GM12878 (cell line): Measurements from ENCODE around the gene TMUB1. TPM values are rescaled to one million over a fixed set of nuclear protein-coding genes. Genes with fewer than 3 reads are reported as not detected.

Experiments used
- ATF3 ChIP-seq: IDR thresholded peaks from 2 replicates; pipeline ENCODE4 v1.6.1; 2011; ENCODE audit warnings: low read depth, mild to moderate bottlenecking, low read length, moderate library complexity, borderline replicate concordance; ENCODE audit errors: extremely low read depth
- BMI1 ChIP-seq: fragments of 450-650 bp; IDR thresholded peaks from 2 replicates; pipeline ENCODE4 v1.6.1; 2016; ENCODE audit warnings: mild to moderate bottlenecking, moderate library complexity, borderline replicate concordance
- EZH2 ChIP-seq: IDR thresholded peaks from 2 replicates; pipeline ENCODE4 v1.6.1; 2012; ENCODE audit warnings: low read depth, mild to moderate bottlenecking, control low read depth, inconsistent platforms, low read length, borderline replicate concordance; ENCODE audit not compliant: control insufficient read depth
- IRF5 ChIP-seq: fragments of 450-650 bp; IDR thresholded peaks from 2 replicates; pipeline ENCODE4 v1.6.1; 2017; ENCODE audit warnings: borderline replicate concordance
- LARP7 ChIP-seq: fragments of 450-650 bp; IDR thresholded peaks from 2 replicates; pipeline ENCODE4 v1.6.1; 2017; ENCODE audit warnings: mild to moderate bottlenecking
- MAX ChIP-seq: IDR thresholded peaks from 2 replicates; pipeline ENCODE4 v1.6.1; 2012; ENCODE audit warnings: low read depth, low read length, improper control_type of control experiment
- MEF2A ChIP-seq: IDR thresholded peaks from 2 replicates; pipeline ENCODE4 v1.6.1; 2011; ENCODE audit warnings: low read depth, mild to moderate bottlenecking, low read length, moderate library complexity; ENCODE audit not compliant: insufficient read depth
- NFYB ChIP-seq: IDR thresholded peaks from 2 replicates; pipeline ENCODE4 v1.6.1; 2011; ENCODE audit warnings: low read depth, mild to moderate bottlenecking, low read length, improper control_type of control experiment, moderate library complexity; ENCODE audit not compliant: insufficient read depth
- PAX5 ChIP-seq: IDR thresholded peaks from 2 replicates; pipeline ENCODE4 v1.6.1; 2011; ENCODE audit warnings: low read depth, low read length, borderline replicate concordance
- POU2F2 ChIP-seq: IDR thresholded peaks from 3 replicates; pipeline ENCODE4 v1.6.1; 2011; ENCODE audit warnings: low read depth, mild to moderate bottlenecking, low read length, borderline replicate concordance
- RBBP5 ChIP-seq: fragments of 200-600 bp; sonication (generic); conservative IDR thresholded peaks from 2 replicates; pipeline ENCODE4 v1.6.1; 2016
- STAT3 ChIP-seq: IDR thresholded peaks from 2 replicates; pipeline ENCODE4 v1.6.1; 2011; ENCODE audit warnings: low read depth, low read length, improper control_type of control experiment
- ZBED1 ChIP-seq: IDR thresholded peaks from 2 replicates; pipeline ENCODE4 v1.6.1; 2016; ENCODE audit warnings: borderline replicate concordance
- polyA plus RNA-seq, 11 experiments: library from polyadenylated mRNA; depleted of rRNA in 4 of 11; unstranded in 6 of 11; stranded (reverse) in 5 of 11; fragments of >200 nt; fragmentation: Nextera tagmentation in 4 of 11; fragmentation: Illumina TruSeq in 1 of 11; extraction: Ambion mirVana in 4 of 11; extraction: Trizol in 1 of 11; gene quantifications; 1 replicate in 1 of 11; 2 replicates in 10 of 11; pipeline versions ENCODE4 v1.2.1 to v1.2.3, GENCODE V29; 2011 to 2016; ENCODE audit warnings: inconsistent platforms in 2 of 11, missing spikeins in 2 of 11, low read depth in 1 of 11
- total RNA-seq, 4 experiments: library from RNA; depleted of rRNA in 3 of 4; stranded (reverse); fragments of >200 nt in 3 of 4; fragmentation: Illumina TruSeq in 1 of 4; extraction: Trizol in 1 of 4; gene quantifications; 2 replicates each; pipeline versions ENCODE4 v1.2.1 to v1.2.3, GENCODE V29; 2013 to 2021

Gene TMUB1
- total and polyA plus RNA-seq, 10 of the 15 experiments (the other 5 are each of a cell fraction or from before 2014, with no cell fraction given) = 0.27 to 79.5 (median 41.3) TPM; not detected in 1

GRCh38 chr7:151073990-151074389 is 9.3 kb downstream of the TMUB1 start (continued):
- no peak for TF ChIP-seq LARP7
- TF ChIP-seq EZH2 = no peak
- no peak for TF ChIP-seq PAX5
- no peak for TF ChIP-seq MEF2A
- no peak for TF ChIP-seq POU2F2
- TF ChIP-seq RBBP5 = no peak
- no peak for TF ChIP-seq ZBED1
- no peak for TF ChIP-seq STAT3
- no peak for TF ChIP-seq MAX
- no peak for TF ChIP-seq NFYB
- TF ChIP-seq IRF5 = no peak
- TF ChIP-seq ATF3 = no peak
- TF ChIP-seq BMI1 = no peak
